Measurements from ENCODE around the gene GPNMB. TPM values are rescaled to one million over a fixed set of nuclear protein-coding genes. Genes with fewer than 3 reads are reported as not detected.

GPNMB gene
- total and polyA plus RNA-seq, 2 of the 13 experiments (the other 11 are each of a cell fraction or from before 2014, with no cell fraction given) = 1.1 to 1.6 TPM

- TF ChIP-seq ZNF446 (CRISPR knock-in tag; IDR thresholded peaks at IDR 0.05) (no peak), ZNF329 (CRISPR knock-in tag; IDR thresholded peaks at IDR 0.05; ENCODE audit: low read depth) (no peak), ZNF530 (CRISPR knock-in tag; IDR thresholded peaks at IDR 0.05; ENCODE audit: low read depth) (no peak), ZNF354B (CRISPR knock-in tag; IDR thresholded peaks at IDR 0.05) (no peak), ZNF773 (CRISPR knock-in tag; IDR thresholded peaks at IDR 0.05; ENCODE audit: borderline replicate concordance) (no peak), E2F5 (CRISPR knock-in tag; conservative IDR thresholded peaks at IDR 0.05) (no peak), NFAT5 (CRISPR knock-in tag; IDR thresholded peaks at IDR 0.05) (no peak), NFIC (IDR thresholded peaks at IDR 0.05; ENCODE audit: low read length) (no peak), ZNF720 (CRISPR knock-in tag; IDR thresholded peaks at IDR 0.05) (no peak), SMAD3 (CRISPR knock-in tag; IDR thresholded peaks at IDR 0.05) (peak; percentile 33; the same call in 1 of the 2 replicates), BCLAF1 (IDR thresholded peaks at IDR 0.05) (no peak), ZNF331 (CRISPR knock-in tag; IDR thresholded peaks at IDR 0.05) (no peak; the same call in 1 of the 2 replicates), RERE (CRISPR knock-in tag; IDR thresholded peaks at IDR 0.05; ENCODE audit: low read depth) (no peak)
- TF ChIP-seq, protein P1, sequence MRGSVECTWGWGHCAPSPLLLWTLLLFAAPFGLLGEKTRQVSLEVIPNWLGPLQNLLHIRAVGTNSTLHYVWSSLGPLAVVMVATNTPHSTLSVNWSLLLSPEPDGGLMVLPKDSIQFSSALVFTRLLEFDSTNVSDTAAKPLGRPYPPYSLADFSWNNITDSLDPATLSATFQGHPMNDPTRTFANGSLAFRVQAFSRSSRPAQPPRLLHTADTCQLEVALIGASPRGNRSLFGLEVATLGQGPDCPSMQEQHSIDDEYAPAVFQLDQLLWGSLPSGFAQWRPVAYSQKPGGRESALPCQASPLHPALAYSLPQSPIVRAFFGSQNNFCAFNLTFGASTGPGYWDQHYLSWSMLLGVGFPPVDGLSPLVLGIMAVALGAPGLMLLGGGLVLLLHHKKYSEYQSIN (CRISPR knock-in tag; IDR thresholded peaks at IDR 0.05; ENCODE audit: borderline replicate concordance) = no peak
Observed at GRCh38 chr7:23273141-23273599, 26.6 kb downstream of the GPNMB start (continued).

Data from HepG2 (cell line).